A673 (cell line): ENCODE measurements around the gene PAPOLA. TPM values are rescaled to one million over a fixed set of nuclear protein-coding genes. Genes with fewer than 3 reads are reported as not detected.

Experiments
- BruUV-seq: library from RNA; stranded (reverse); fragments of 400-500 nt; replicated peaks from 2 replicates; lab custom pipeline; 2021; lab: Mats Ljungman, UMichigan
- CTCF ChIA-PET: fragments of 300-600 bp; sonication (Branson Sonifier 250); formaldehyde crosslinking; loops from one replicate; lab custom pipeline; 2022; ENCODE audit warnings: antibody characterized with exemption; lab: Charles Lee
- POLR2A ChIA-PET: fragments of 300-600 bp; sonication (Branson Sonifier 250); formaldehyde crosslinking; loops from one replicate; lab custom pipeline; 2022; ENCODE audit warnings: antibody characterized with exemption; ENCODE audit not compliant: low non-redundant PET; lab: Charles Lee
- DNase-seq: peaks from one replicate; pipeline ENCODE4 v3.0.0-alpha.2; 2015; ENCODE audit warnings: low spot score
- H3K27ac ChIP-seq: fragments of 200-600 bp; sonication (generic); 2 replicates; pipeline ENCODE4 v1.5.1; 2016; ENCODE audit warnings: mixed run types, low read depth, mild to moderate bottlenecking, mixed read lengths, antibody characterized with exemption, low read length; ENCODE audit not compliant: poor library complexity, severe bottlenecking
- H3K27me3 ChIP-seq: fragments of 200-600 bp; sonication (generic); replicated peaks from 2 replicates; pipeline ENCODE4 v1.6.1; 2017; ENCODE audit warnings: mixed run types, low read depth, mild to moderate bottlenecking, mixed read lengths, antibody characterized with exemption, low read length; ENCODE audit not compliant: insufficient read depth, poor library complexity
- H3K36me3 ChIP-seq: fragments of 200-600 bp; sonication (generic); 2 replicates; pipeline ENCODE4 v1.6.1; 2016; ENCODE audit warnings: mixed run types, mild to moderate bottlenecking, mixed read lengths, antibody characterized with exemption, low read length; ENCODE audit not compliant: insufficient read depth, poor library complexity, severe bottlenecking
- H3K4me1 ChIP-seq: fragments of 200-600 bp; sonication (generic); 2 replicates; pipeline ENCODE4 v1.6.1; 2017; ENCODE audit warnings: mixed run types, mild to moderate bottlenecking, mixed read lengths, antibody characterized with exemption, low read length; ENCODE audit not compliant: insufficient read depth, poor library complexity, severe bottlenecking
- H3K4me3 ChIP-seq: fragments of 200-600 bp; sonication (generic); 2 replicates; pipeline ENCODE4 v1.5.1; 2016; ENCODE audit warnings: low read depth, mixed run types, mild to moderate bottlenecking, mixed read lengths, low read length; ENCODE audit not compliant: poor library complexity, severe bottlenecking
- H3K9me3 ChIP-seq: fragments of 200-600 bp; sonication (generic); 2 replicates; pipeline ENCODE4 v1.6.1; 2016; ENCODE audit warnings: mixed run types, low read depth, mild to moderate bottlenecking, mixed read lengths, antibody characterized with exemption, low read length; ENCODE audit not compliant: poor library complexity, severe bottlenecking
- CTCF ChIP-seq: fragments of 300-800, 200-600 bp; sonication (generic); conservative IDR thresholded peaks from 2 replicates; pipeline ENCODE4 v1.5.1; 2017; ENCODE audit warnings: low read depth, mild to moderate bottlenecking, antibody characterized with exemption, low read length, moderate library complexity, mixed read lengths
- EZH2 ChIP-seq: fragments of 200-600 bp; sonication (generic); IDR thresholded peaks from 2 replicates; pipeline ENCODE4 v1.6.1; 2017; ENCODE audit warnings: borderline replicate concordance, low read depth, mild to moderate bottlenecking, mixed read lengths, antibody characterized with exemption, low read length; ENCODE audit not compliant: poor library complexity, severe bottlenecking
- intact Hi-C: fragments of 100-400 bp; cut with micrococcal nuclease; formaldehyde crosslinking; loops from one replicate; pipeline ENCODE4 v1.10.0; 2022; ENCODE audit not compliant: unreplicated experiment
- total RNA-seq: library from RNA; stranded (reverse); gene quantifications from 2 replicates; pipeline ENCODE4 v1.2.3, GENCODE V29; 2021

The PAPOLA gene
- total RNA-seq, 1 experiment from 2014 or later: 337 TPM

- intact Hi-C loops: no loop called here
- no peak for TF ChIP-seq EZH2
- no peak for TF ChIP-seq CTCF
- H3K4me1 ChIP-seq: peaks cover 15% of the 10 kb centered on the region
- H3K36me3 ChIP-seq: no peaks in the 10 kb centered on the region
- BruUV-seq: no TSS peak
- no peak overlapping the region for H3K27ac ChIP-seq
- no peaks in the 10 kb centered on the region for H3K9me3 ChIP-seq
- no peak overlapping the region for H3K4me3 ChIP-seq
- ChIA-PET CTCF (no interaction called here), POLR2A (no interaction called here)
- H3K27me3 ChIP-seq: no peaks in the 10 kb centered on the region
- no peak for DNase-seq
Observed at GRCh38 chr14:96586921-96587822, 85.0 kb downstream of the PAPOLA start.

DNA sequence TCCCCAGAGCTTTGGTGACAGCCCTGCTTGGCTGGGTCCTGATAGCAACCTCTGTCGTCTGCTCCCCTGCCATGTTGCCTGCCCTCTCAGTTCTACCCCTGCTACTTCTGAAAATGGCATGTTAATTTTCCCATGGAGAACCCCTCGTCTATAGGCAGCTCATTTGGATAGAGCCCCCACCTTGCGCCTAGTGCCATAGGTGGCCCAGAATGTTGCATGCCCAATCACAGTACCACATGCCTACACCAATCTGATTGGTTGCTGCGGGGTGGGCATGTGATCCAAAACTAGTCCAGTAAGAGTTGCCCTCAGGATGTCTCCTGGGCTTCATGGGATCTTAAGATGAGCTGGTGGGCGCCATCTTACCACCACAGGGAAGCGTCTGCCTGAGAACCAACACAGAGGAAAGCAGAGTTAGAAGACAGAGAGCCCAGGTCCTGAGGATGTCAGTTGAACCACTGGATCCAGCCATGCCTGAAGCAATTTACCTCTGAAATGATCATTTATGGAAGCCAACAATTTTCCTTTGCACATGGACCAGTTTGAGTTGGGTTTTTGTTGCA, 85.7 kb downstream of the PAPOLA start:
- no peak for DNase-seq

More for the DNA sequence above, 85.7 kb downstream of the PAPOLA start:
- Histone ChIP-seq H3K4me1 (peaks cover 16% of the 10 kb centered on the region), H3K27me3 (no peaks in the 10 kb centered on the region), H3K4me3 (no peak overlapping the region), H3K9me3 (no peaks in the 10 kb centered on the region), H3K27ac (no peak overlapping the region), H3K36me3 (no peaks in the 10 kb centered on the region)
- no TSS peak for BruUV-seq
- CTCF ChIA-PET: no interaction called here
- POLR2A ChIA-PET: no interaction called here
- no peak for TF ChIP-seq CTCF
- intact Hi-C loops: no loop called here
